ENCODE data around the gene UBN2.

UBN2 gene

GRCh38 chr7:139183878-139184338, 47.1 kb upstream of the UBN2 start (continued):
- TF ChIP-seq ZSCAN16 (tag by site-specific recombination; IDR thresholded peaks at IDR 0.05) = no peak
- TF ChIP-seq SP7 (tag by site-specific recombination; IDR thresholded peaks at IDR 0.05) = no peak
- TF ChIP-seq SALL2 (tag by site-specific recombination; IDR thresholded peaks at IDR 0.05; ENCODE audit: borderline replicate concordance) = no peak

- H3K4me1 ChIP-seq (ENCODE audit: control insufficient read depth, insufficient read depth, low read length) = no peaks in the 10 kb centered on the region
- TF ChIP-seq KLF16 (tag by site-specific recombination; IDR thresholded peaks at IDR 0.05) = no peak
- 0 out of 2 replicates have a peak, but pooled peaks have one; percentile 40 for TF ChIP-seq ZNF121 (tag by site-specific recombination; IDR thresholded peaks at IDR 0.05)
- ChIA-PET POLR2A (no interaction called here), CTCF (no interaction called here)
- no peak overlapping the region for H3K4me3 ChIP-seq (ENCODE audit: low read depth, low read length)
- H3K27ac ChIP-seq (ENCODE audit: extremely low read depth, low read depth, low read length) = no peak overlapping the region
- H3K36me3 ChIP-seq (ENCODE audit: control insufficient read depth in 2 of 2, insufficient read depth in 1 of 2, low read length in 2 of 2) = peaks cover 0 to 48% of the 10 kb centered on the region in 2 experiments; a peak in 1 of 3 replicates
- no peaks in the 10 kb centered on the region for H3K9me3 ChIP-seq (ENCODE audit: control insufficient read depth, insufficient read depth, low read depth, low read length)
These were observed 44.9 kb upstream of the UBN2 start for GRCh38 chr7:139186146-139186545.

- no peaks in the 10 kb centered on the region for H3K4me1 ChIP-seq (ENCODE audit: control insufficient read depth, insufficient read depth, low read length)
- H3K27ac ChIP-seq (ENCODE audit: extremely low read depth, low read depth, low read length) = no peak overlapping the region
- H3K9me3 ChIP-seq (ENCODE audit: control insufficient read depth, insufficient read depth, low read depth, low read length) = no peaks in the 10 kb centered on the region
- no peak for TF ChIP-seq ZNF558 (tag by site-specific recombination; IDR thresholded peaks at IDR 0.05)
- no peak for TF ChIP-seq ZBTB26 (tag by site-specific recombination; optimal IDR thresholded peaks at IDR 0.05)
- no peak for TF ChIP-seq ZNF830 (tag by site-specific recombination; IDR thresholded peaks at IDR 0.05; ENCODE audit: low read depth)
- H3K36me3 ChIP-seq (ENCODE audit: control insufficient read depth in 2 of 2, insufficient read depth in 1 of 2, low read length in 2 of 2) = peaks cover 0 to 24% of the 10 kb centered on the region in 2 experiments; a peak in 1 of 3 replicates
- H3K4me3 ChIP-seq (ENCODE audit: low read depth, low read length) = no peak overlapping the region
- ChIA-PET POLR2A (no interaction called here), CTCF (no interaction called here)
These were observed 41.7 kb upstream of the UBN2 start for GRCh38 chr7:139189357-139189756.

DNA sequence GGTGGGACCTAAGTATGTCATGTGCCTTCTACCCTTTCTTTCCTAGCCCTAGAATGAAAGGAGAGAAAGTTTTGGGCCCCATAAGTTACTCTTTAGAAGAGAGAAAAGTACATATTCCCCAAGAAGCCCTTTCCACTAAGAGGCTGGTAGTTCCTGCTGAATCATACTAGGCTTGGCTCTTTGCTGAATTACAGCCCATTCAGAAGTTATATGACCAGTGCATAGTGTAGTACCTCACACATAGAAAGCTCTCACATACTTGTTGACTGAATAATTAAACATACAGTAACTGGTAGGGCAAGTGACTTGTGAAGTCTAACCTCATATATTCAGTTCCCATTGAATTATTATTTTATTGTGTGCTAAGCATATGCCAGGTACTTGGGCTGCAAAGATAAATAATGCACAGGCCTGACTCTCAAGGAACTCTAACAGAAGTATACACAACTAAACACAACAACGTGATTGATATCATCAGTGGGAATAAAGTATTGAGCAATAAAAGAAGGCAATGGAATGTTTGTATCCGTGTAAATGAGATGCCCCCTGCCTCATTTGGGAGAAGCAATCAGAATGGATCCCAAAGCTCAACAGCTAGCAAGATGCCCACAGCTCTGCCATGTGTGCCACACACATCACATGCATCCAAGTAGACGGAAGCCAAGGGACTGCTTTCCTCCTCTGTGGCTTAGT, 38.9 kb upstream of the UBN2 start:
- Histone ChIP-seq H3K4me3 (ENCODE audit: low read depth, low read length) (no peak overlapping the region), H3K9me3 (ENCODE audit: control insufficient read depth, insufficient read depth, low read depth, low read length) (no peaks in the 10 kb centered on the region), H3K27ac (ENCODE audit: extremely low read depth, low read depth, low read length) (no peak overlapping the region), H3K36me3 (ENCODE audit: control insufficient read depth in 2 of 2, insufficient read depth in 1 of 2, low read length in 2 of 2) (peaks cover 0 to 20% of the 10 kb centered on the region in 2 experiments; a peak in 1 of 3 replicates), H3K4me1 (ENCODE audit: control insufficient read depth, insufficient read depth, low read length) (no peaks in the 10 kb centered on the region)
- TF ChIP-seq ZNF311 (tag by site-specific recombination; IDR thresholded peaks at IDR 0.05; ENCODE audit: borderline replicate concordance) = no peak
- no peak for TF ChIP-seq ZNF624 (tag by site-specific recombination; IDR thresholded peaks at IDR 0.05)
- TF ChIP-seq PRDM6 (tag by site-specific recombination; IDR thresholded peaks at IDR 0.05) = no peak
- no peak for TF ChIP-seq ZNF692 (tag by site-specific recombination; IDR thresholded peaks at IDR 0.05)
- no peak for TF ChIP-seq ZNF140 (tag by site-specific recombination; IDR thresholded peaks at IDR 0.05)
- no peak for TF ChIP-seq ZFHX2 (tag by site-specific recombination; conservative IDR thresholded peaks at IDR 0.05)
- TF ChIP-seq EGR2 (tag by site-specific recombination; IDR thresholded peaks at IDR 0.05; ENCODE audit: low read depth) = no peak
- POLR2A ChIA-PET = no interaction called here
- CTCF ChIA-PET = no interaction called here
